ENCODE measurements around the gene ENTPD8.

DNA sequence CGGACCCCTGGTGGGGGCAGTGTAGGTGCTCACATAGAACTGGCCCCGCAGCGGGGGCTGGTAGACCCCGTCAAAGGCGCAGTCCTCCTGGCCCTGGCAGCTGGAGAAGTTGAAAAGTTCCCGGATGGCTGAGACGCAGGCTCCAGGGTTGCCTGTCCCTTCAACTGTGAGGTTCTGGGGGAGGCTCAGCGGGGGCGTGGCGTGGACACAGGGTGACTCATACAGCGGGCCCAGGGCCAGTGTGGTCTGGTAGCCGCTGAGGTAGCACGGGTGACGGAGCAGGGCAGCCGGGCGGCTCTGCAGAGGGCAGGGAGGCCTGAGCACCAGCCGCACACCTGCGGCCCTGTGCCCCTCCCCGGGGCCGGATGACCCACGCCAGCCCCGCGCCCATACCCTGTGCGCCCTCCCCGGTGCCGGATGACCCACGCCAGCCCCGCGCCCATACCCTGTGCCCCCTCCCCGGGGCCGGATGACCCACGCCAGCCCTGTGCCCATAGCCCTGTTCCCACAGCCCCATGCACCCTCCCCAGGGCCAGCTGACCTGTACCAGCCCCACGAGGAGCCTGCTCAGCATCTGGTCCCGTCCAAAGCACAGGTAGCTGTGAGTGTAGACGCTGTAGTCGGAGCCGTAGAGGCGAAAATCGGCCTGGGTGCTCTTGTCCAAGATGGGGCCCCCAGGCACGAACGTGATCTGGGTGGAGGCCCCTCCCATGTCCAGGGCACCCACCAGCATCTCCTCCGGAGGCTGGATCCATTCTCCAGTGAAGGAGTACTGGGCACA is 5.0 kb downstream of the ENTPD8 start:
- TF ChIP-seq, protein P1, sequence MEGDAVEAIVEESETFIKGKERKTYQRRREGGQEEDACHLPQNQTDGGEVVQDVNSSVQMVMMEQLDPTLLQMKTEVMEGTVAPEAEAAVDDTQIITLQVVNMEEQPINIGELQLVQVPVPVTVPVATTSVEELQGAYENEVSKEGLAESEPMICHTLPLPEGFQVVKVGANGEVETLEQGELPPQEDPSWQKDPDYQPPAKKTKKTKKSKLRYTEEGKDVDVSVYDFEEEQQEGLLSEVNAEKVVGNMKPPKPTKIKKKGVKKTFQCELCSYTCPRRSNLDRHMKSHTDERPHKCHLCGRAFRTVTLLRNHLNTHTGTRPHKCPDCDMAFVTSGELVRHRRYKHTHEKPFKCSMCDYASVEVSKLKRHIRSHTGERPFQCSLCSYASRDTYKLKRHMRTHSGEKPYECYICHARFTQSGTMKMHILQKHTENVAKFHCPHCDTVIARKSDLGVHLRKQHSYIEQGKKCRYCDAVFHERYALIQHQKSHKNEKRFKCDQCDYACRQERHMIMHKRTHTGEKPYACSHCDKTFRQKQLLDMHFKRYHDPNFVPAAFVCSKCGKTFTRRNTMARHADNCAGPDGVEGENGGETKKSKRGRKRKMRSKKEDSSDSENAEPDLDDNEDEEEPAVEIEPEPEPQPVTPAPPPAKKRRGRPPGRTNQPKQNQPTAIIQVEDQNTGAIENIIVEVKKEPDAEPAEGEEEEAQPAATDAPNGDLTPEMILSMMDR (IDR thresholded peaks at IDR 0.05), result no peak
- no peak for TF ChIP-seq POLR2A (IDR thresholded peaks at IDR 0.05)

All from esophagus squamous epithelium (tissue), 4 donors.